ENCODE data around the gene ADCY9.
A peak's percentile ranks its signal among the peaks of the same experiment; 100 is the strongest.
"Not testable (repeated sequence)": the region's sequence is repeated elsewhere in the genome, so short reads cannot be mapped to it uniquely, and the experiment has no call there.

Gene ADCY9

GRCh38 chr16:4116325-4117249 lies at the start of gene ADCY9:
Gene ADCY9 (minus strand): TSS chr16:4116442. CDS start chr16:4115442, 1,000 bp downstream.
- peak; percentile 84 for DNase-seq

GRCh38 chr16:4160658-4161430 lies 44.6 kb upstream of the ADCY9 start:
- DNase-seq, result no peak

GRCh38 chr16:4159726-4160125 lies 43.5 kb upstream of the ADCY9 start:
- no peak for DNase-seq

- DNase-seq, result no peak
Observed at GRCh38 chr16:4158143-4159093, 42.2 kb upstream of the ADCY9 start.

- no peak for DNase-seq
Observed at GRCh38 chr16:4157376-4157825, 41.2 kb upstream of the ADCY9 start.

GRCh38 chr16:4156503-4156902 lies 40.3 kb upstream of the ADCY9 start:
- DNase-seq, result not testable (repeated sequence)

- not testable (repeated sequence) for DNase-seq
Observed at GRCh38 chr16:4153364-4153763, 37.1 kb upstream of the ADCY9 start.

GRCh38 chr16:4152267-4152666 lies 36.0 kb upstream of the ADCY9 start:
- DNase-seq, result no peak

GRCh38 chr16:4147236-4147635 lies 31.0 kb upstream of the ADCY9 start:
- DNase-seq, result no peak

- DNase-seq, result no peak
Observed at GRCh38 chr16:4142268-4142667, 26.0 kb upstream of the ADCY9 start.

- DNase-seq, result no peak
Observed at GRCh38 chr16:4141604-4142003, 25.4 kb upstream of the ADCY9 start.

GRCh38 chr16:4140652-4141051 lies 24.4 kb upstream of the ADCY9 start:
- DNase-seq, result no peak

- no peak for DNase-seq
Observed at GRCh38 chr16:4139968-4140367, 23.7 kb upstream of the ADCY9 start.

GRCh38 chr16:4138713-4139112 lies 22.5 kb upstream of the ADCY9 start:
- DNase-seq, result no peak

GRCh38 chr16:4137438-4137837 lies 21.2 kb upstream of the ADCY9 start:
- DNase-seq, result no peak

GRCh38 chr16:4136229-4136813 lies 20.1 kb upstream of the ADCY9 start:
- DNase-seq, result no peak

- DNase-seq, result no peak
Observed at GRCh38 chr16:4135537-4135936, 19.3 kb upstream of the ADCY9 start.

GRCh38 chr16:4133897-4134372 lies 17.7 kb upstream of the ADCY9 start:
- DNase-seq, result no peak

- DNase-seq, result no peak
Observed at GRCh38 chr16:4131621-4132020, 15.4 kb upstream of the ADCY9 start.

GRCh38 chr16:4124535-4125294 lies 8.5 kb upstream of the ADCY9 start:
- no peak for DNase-seq

- no peak for DNase-seq
Observed at GRCh38 chr16:4123616-4124300, 7.5 kb upstream of the ADCY9 start.
